Nephron progenitor cell (in vitro differentiated cells): ENCODE results near the gene FAT2.
"Not testable (repeated sequence)": the region's sequence is repeated elsewhere in the genome, so short reads cannot be mapped to it uniquely, and the experiment has no call there.

ENCODE experiments used
- DNase-seq: peaks from one replicate; pipeline ENCODE4 v3.0.0; 2021
- H3K27ac Mint-ChIP-seq: 2 replicates; pipeline ENCODE4 v1.8.0; 2021; ENCODE audit warnings: mild to moderate bottlenecking, moderate library complexity, mixed read lengths
- H3K27me3 Mint-ChIP-seq: 2 replicates; pipeline ENCODE4 v1.8.0; 2021; ENCODE audit warnings: mild to moderate bottlenecking, low read depth, mixed read lengths; ENCODE audit not compliant: poor library complexity
- H3K36me3 Mint-ChIP-seq: 2 replicates; pipeline ENCODE4 v1.8.0; 2021; ENCODE audit warnings: low read depth, mixed read lengths
- H3K4me1 Mint-ChIP-seq: 2 replicates; pipeline ENCODE4 v1.8.0; 2021; ENCODE audit warnings: mixed read lengths
- H3K4me3 Mint-ChIP-seq: 2 replicates; pipeline ENCODE4 v1.8.0; 2021; ENCODE audit warnings: mild to moderate bottlenecking, moderate library complexity, mixed read lengths
- H3K9me3 Mint-ChIP-seq: 2 replicates; pipeline ENCODE4 v1.8.0; 2021; ENCODE audit warnings: mild to moderate bottlenecking, moderate library complexity, mixed read lengths
- CTCF ChIP-seq: fragments of 200-600 bp; sonication (generic); IDR thresholded peaks from 2 replicates; pipeline ENCODE4 v1.5.0; 2021; ENCODE audit warnings: antibody characterized with exemption

Gene FAT2

DNA sequence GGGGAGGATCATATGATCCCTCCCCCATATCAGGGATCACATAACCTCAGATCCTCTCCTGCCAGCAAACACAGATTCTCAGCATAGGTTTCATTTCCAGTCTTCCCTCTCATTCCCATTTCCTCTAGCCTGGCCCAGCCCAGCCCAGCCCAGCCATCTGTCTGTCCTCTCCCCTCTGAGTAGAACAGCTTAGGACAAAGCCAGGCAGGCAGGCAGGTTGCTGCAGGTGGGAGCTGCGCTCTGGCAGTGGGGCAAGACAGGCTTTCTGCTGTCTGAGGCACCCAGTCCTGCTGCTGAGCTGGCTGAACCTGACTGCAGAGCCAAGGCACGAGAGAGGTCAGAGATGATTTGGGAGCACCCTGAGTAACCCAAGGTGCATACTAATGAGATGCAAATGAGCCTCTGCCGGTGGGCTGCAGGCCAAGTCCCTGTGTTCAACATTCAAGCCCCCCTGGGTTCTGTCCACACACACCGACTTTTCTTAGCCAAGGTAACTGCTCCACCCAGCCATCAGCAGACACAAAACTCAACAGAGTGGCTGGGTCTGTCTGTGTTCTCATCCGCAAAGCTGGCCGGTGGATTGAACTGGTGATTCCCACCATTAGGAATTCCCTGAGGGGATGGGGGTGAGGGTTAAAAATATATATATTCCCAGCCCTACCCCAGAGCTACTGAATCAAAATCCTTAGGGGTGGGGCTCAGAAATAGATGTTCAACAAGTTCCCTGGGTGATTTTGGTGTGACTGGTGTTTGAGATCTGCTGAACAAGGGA, 9.1 kb downstream of the FAT2 start:
- TF ChIP-seq CTCF = no peak
- H3K4me1 Mint-ChIP-seq = peaks cover 6% of the 10 kb centered on the region
- H3K27me3 Mint-ChIP-seq = peaks cover 16% of the 10 kb centered on the region
- no peak overlapping the region for H3K27ac Mint-ChIP-seq
- H3K4me3 Mint-ChIP-seq = no peak overlapping the region
- H3K36me3 Mint-ChIP-seq = no peaks in the 10 kb centered on the region
- H3K9me3 Mint-ChIP-seq = no peaks in the 10 kb centered on the region
- no peak for DNase-seq

DNA sequence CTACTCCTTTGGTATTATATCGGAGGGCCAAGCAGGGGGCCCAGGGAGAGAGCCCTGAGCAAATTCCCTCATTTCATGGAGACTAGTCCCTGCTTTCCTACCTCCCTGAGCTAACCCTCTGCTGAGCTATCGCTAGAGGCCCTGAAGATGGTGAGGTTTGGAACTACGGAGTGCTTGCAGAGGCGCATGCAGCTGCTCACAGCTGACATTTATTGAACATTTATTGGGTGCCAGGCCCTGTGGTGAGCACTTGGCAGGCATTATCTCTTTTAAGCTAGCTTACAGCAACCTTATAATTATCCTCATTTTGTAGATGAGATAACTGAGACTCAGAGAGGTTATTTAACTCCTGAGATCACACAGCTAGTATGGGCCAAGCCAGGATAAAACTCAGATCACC, 9.8 kb downstream of the FAT2 start:
- TF ChIP-seq CTCF = no peak
- Mint-ChIP-seq H3K9me3 (no peaks in the 10 kb centered on the region), H3K4me1 (peaks cover 6% of the 10 kb centered on the region), H3K27ac (no peak overlapping the region), H3K4me3 (no peak overlapping the region), H3K36me3 (no peaks in the 10 kb centered on the region), H3K27me3 (peaks cover 13% of the 10 kb centered on the region)
- DNase-seq = no peak

GRCh38 chr5:151580858-151581257, 10.3 kb downstream of the FAT2 start:
- no peak for TF ChIP-seq CTCF
- peaks cover 6% of the 10 kb centered on the region for H3K4me1 Mint-ChIP-seq
- no peaks in the 10 kb centered on the region for H3K9me3 Mint-ChIP-seq
- no peak for DNase-seq
- H3K27ac Mint-ChIP-seq = no peak overlapping the region
- H3K4me3 Mint-ChIP-seq = no peak overlapping the region
- peaks cover 11% of the 10 kb centered on the region for H3K27me3 Mint-ChIP-seq
- H3K36me3 Mint-ChIP-seq = no peaks in the 10 kb centered on the region

- Mint-ChIP-seq H3K4me3 (no peak overlapping the region), H3K36me3 (no peaks in the 10 kb centered on the region)
Measured at GRCh38 chr5:151580239-151580638, 10.9 kb downstream of the FAT2 start.

GRCh38 chr5:151579146-151579545, 12.0 kb downstream of the FAT2 start:
- peaks cover 11% of the 10 kb centered on the region for H3K27me3 Mint-ChIP-seq
- H3K36me3 Mint-ChIP-seq, DNase-seq, H3K27ac Mint-ChIP-seq, H3K4me3 Mint-ChIP-seq, H3K9me3 Mint-ChIP-seq, H3K4me1 Mint-ChIP-seq: not testable (repeated sequence)

More at GRCh38 chr5:151580239-151580638, 10.9 kb downstream of the FAT2 start:
- Mint-ChIP-seq H3K27me3 (peaks cover 11% of the 10 kb centered on the region), H3K9me3 (no peaks in the 10 kb centered on the region), H3K27ac (no peak overlapping the region), H3K4me1 (peaks cover 6% of the 10 kb centered on the region)
- no peak for DNase-seq
- TF ChIP-seq CTCF = no peak

- Mint-ChIP-seq H3K9me3 (no peaks in the 10 kb centered on the region), H3K36me3 (no peaks in the 10 kb centered on the region)
Measured at GRCh38 chr5:151578326-151579025, 12.7 kb downstream of the FAT2 start.

More at GRCh38 chr5:151578326-151579025, 12.7 kb downstream of the FAT2 start:
- Mint-ChIP-seq H3K27ac (no peak overlapping the region), H3K4me1 (peaks cover 6% of the 10 kb centered on the region), H3K4me3 (no peak overlapping the region), H3K27me3 (peaks cover 12% of the 10 kb centered on the region)
- TF ChIP-seq CTCF = no peak
- no peak for DNase-seq
